NCI-H1417 treated with DMSO at 0.1 percent for 48 hours (cell line): ENCODE data around the gene MS4A15.

Source experiments
- DNase-seq: peaks from one replicate; lab custom pipeline; 2025; lab: John Stamatoyannopoulos, UW

Gene MS4A15

GRCh38 chr11:60777572-60777971 lies 20.9 kb downstream of the MS4A15 start:
- DNase-seq = no peak

- DNase-seq = no peak
Observed at GRCh38 chr11:60780065-60780464, 23.4 kb downstream of the MS4A15 start.

- no peak for DNase-seq
Observed at GRCh38 chr11:60780774-60781173, 24.1 kb downstream of the MS4A15 start.

- no peak for DNase-seq
Observed at GRCh38 chr11:60781286-60781980, 24.8 kb downstream of the MS4A15 start.

- no peak for DNase-seq
Observed at GRCh38 chr11:60781981-60782316, 25.3 kb downstream of the MS4A15 start.

GRCh38 chr11:60782393-60783140 lies 25.9 kb downstream of the MS4A15 start:
- DNase-seq = no peak

GRCh38 chr11:60783141-60783484 lies 26.4 kb downstream of the MS4A15 start:
- no peak for DNase-seq

- no peak for DNase-seq
Observed at GRCh38 chr11:60783911-60784310, 27.2 kb downstream of the MS4A15 start.

- no peak for DNase-seq
Observed at GRCh38 chr11:60785136-60785535, 28.5 kb downstream of the MS4A15 start, which contains the start of gene MS4A10. MS4A10 (plus strand) TSS chr11:60785333; CDS start chr11:60790336, 5,003 bp downstream.

- DNase-seq = no peak
Observed at GRCh38 chr11:60785806-60786361, 29.2 kb downstream of the MS4A15 start.

GRCh38 chr11:60786811-60787567 lies 30.3 kb downstream of the MS4A15 start:
- no peak for DNase-seq

GRCh38 chr11:60788401-60789125 lies 31.9 kb downstream of the MS4A15 start:
- DNase-seq = no peak

GRCh38 chr11:60790726-60791125 lies 34.1 kb downstream of the MS4A15 start:
- DNase-seq = no peak

- no peak for DNase-seq
Observed at GRCh38 chr11:60791153-60791933, 34.7 kb downstream of the MS4A15 start.

GRCh38 chr11:60792521-60792920 lies 35.9 kb downstream of the MS4A15 start:
- no peak for DNase-seq

- no peak for DNase-seq
Observed at GRCh38 chr11:60795291-60795690, 38.6 kb downstream of the MS4A15 start.

GRCh38 chr11:60797846-60798630 lies 41.4 kb downstream of the MS4A15 start:
- no peak for DNase-seq

GRCh38 chr11:60798631-60799030 lies 42.0 kb downstream of the MS4A15 start:
- DNase-seq = no peak

GRCh38 chr11:60801194-60801593 lies 44.5 kb downstream of the MS4A15 start:
- no peak for DNase-seq

- DNase-seq = no peak
Observed at GRCh38 chr11:60803273-60803936, 46.7 kb downstream of the MS4A15 start.
